Esophagus squamous epithelium (tissue), 5 donors: ENCODE results near the gene TPM1. TPM values are rescaled to one million over a fixed set of nuclear protein-coding genes. Genes with fewer than 3 reads are reported as not detected.

ENCODE experiments used
- DNase-seq: peaks from one replicate; lab custom pipeline; 2025; lab: John Stamatoyannopoulos, UW
- H3K27ac ChIP-seq, 4 donors: fragments of 200-600 bp; sonication (generic); one replicate each; pipeline ENCODE4 v1.5.1; 2016 to 2019; ENCODE audit warnings: mild to moderate bottlenecking in 1 of 4
- H3K27me3 ChIP-seq, 4 donors: fragments of 200-600 bp; sonication (generic); 1 replicate in 3 of 4; 2 replicates in 1 of 4; pipeline versions ENCODE4 v1.5.1 to v1.6.0; 2017 to 2021; ENCODE audit warnings: antibody characterized with exemption in 1 of 4
- H3K36me3 ChIP-seq, 3 donors: fragments of 200-600 bp; sonication (generic); one replicate each; pipeline ENCODE4 v1.5.1; 2016 to 2019
- H3K4me1 ChIP-seq, 3 donors: fragments of 200-600 bp; sonication (generic); one replicate each; pipeline ENCODE4 v1.5.1; 2017 to 2019
- H3K4me3 ChIP-seq, 4 donors: fragments of 200-600 bp; sonication (generic); 1 replicate in 3 of 4; 2 replicates in 1 of 4; pipeline ENCODE4 v1.5.1; 2016 to 2019; ENCODE audit warnings: mild to moderate bottlenecking in 2 of 4, moderate library complexity in 1 of 4
- H3K9me3 ChIP-seq, 3 donors: fragments of 200-600 bp; sonication (generic); one replicate each; pipeline ENCODE4 v1.5.1; 2016 to 2019
- POLR2A ChIP-seq, 4 donors: fragments of 450-650 bp; IDR thresholded peaks; one replicate each; pipeline ENCODE4 v1.6.1; 2017; ENCODE audit warnings: antibody characterized with exemption in 4 of 4, mild to moderate bottlenecking in 4 of 4, moderate library complexity in 3 of 4
- WGBS, 2 donors: methylation state at CpG; one replicate each; pipeline ENCODE4 v1.1.5; 2018; 5-methylcytosine and 5-hydroxymethylcytosine counted together
- intact Hi-C: fragments of 100-400 bp; cut with DNase I; formaldehyde crosslinking; loops from one replicate; pipeline ENCODE4 v1.15.0; 2022
- total RNA-seq, 4 donors: library from RNA; depleted of rRNA; stranded (reverse); fragments of >200 nt; gene quantifications; one replicate each; pipeline ENCODE4 v1.1.0, GENCODE V29; 2016
- TF ChIP-seq, protein P1 (sequence below), 6 experiments: fragments of 450-650 bp in 4 of 6; fragments of 200-600 bp in 2 of 6; sonication (generic) in 2 of 6; IDR thresholded peaks; one replicate each; pipeline ENCODE4 v1.5.1; 2016 to 2019; ENCODE audit warnings: antibody characterized with exemption in 6 of 6, mild to moderate bottlenecking in 4 of 6, moderate library complexity in 4 of 6
- donor health status: DM: yes; HTN: yes; CAD: no.

The TPM1 gene
- total RNA-seq, 4 donors from 2014 or later: 44.3 to 680 (median 138) TPM

DNA sequence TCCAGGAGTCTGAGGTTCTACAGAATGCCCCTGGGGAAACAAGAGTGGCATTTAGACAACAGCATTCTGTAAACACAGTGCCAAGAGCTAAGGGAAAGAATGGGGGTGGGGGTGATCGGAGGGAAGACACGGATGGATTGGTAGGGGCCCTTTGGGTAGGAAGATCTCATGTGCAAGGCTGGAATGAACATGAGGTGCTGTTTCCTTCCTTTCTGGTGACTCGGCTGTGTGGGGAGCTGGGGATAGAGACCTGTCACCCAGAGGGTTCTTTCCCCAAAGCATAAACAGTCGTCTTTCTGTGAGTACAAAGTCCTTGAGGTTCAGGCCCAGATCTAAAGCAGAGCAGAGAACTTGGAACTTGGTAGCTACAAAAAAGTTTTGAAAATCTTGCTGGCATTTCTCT, 11.7 kb downstream of the TPM1 start:
- Histone ChIP-seq H3K4me3 (no peak overlapping the region), H3K4me1 (peaks cover 0 to 77% (median 24%) of the 10 kb centered on the region in 3 donors), H3K27me3 (no peaks in the 10 kb centered on the region), H3K9me3 (no peaks in the 10 kb centered on the region), H3K27ac (peak overlapping the region in 3 of 4 donors; percentile 72 to 87 (median 85)), H3K36me3 (peaks cover 7 to 25% (median 9%) of the 10 kb centered on the region in 3 donors)
- no peak for DNase-seq
- WGBS, 2 donors: 61 to 89% methylated on average over 4 of the region's 4 CpGs
- TF ChIP-seq POLR2A (IDR thresholded peaks at IDR 0.05): no peak
- TF ChIP-seq, protein P1, sequence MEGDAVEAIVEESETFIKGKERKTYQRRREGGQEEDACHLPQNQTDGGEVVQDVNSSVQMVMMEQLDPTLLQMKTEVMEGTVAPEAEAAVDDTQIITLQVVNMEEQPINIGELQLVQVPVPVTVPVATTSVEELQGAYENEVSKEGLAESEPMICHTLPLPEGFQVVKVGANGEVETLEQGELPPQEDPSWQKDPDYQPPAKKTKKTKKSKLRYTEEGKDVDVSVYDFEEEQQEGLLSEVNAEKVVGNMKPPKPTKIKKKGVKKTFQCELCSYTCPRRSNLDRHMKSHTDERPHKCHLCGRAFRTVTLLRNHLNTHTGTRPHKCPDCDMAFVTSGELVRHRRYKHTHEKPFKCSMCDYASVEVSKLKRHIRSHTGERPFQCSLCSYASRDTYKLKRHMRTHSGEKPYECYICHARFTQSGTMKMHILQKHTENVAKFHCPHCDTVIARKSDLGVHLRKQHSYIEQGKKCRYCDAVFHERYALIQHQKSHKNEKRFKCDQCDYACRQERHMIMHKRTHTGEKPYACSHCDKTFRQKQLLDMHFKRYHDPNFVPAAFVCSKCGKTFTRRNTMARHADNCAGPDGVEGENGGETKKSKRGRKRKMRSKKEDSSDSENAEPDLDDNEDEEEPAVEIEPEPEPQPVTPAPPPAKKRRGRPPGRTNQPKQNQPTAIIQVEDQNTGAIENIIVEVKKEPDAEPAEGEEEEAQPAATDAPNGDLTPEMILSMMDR (IDR thresholded peaks at IDR 0.05): no peak
- intact Hi-C loops: no loop called here

DNA sequence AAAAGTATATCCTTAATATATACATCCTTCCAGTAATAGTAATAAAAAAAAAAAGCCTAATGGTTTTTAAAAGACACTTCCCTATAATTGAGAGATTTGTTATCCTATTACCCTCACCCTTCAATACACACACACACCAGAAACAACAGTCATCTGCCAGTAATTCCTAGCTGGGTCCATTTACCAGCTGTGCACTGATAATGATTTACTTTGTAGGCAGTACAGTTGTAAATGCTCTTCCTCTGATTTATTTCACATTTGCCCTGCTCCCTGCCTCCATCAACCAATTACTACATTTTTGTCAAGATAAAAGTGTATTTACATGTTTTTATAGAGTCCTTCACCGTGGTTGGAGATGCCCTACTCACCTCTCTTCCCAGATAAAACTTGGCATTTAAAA, 12.4 kb downstream of the TPM1 start:
- Histone ChIP-seq H3K4me1 (peaks cover 0 to 70% (median 20%) of the 10 kb centered on the region in 3 donors), H3K36me3 (peaks cover 7 to 32% (median 9%) of the 10 kb centered on the region in 3 donors), H3K27ac (peak overlapping the region in 2 of 4 donors; percentile 18 to 85), H3K9me3 (no peaks in the 10 kb centered on the region), H3K27me3 (no peaks in the 10 kb centered on the region), H3K4me3 (no peak overlapping the region)
- DNase-seq: no peak
- WGBS, 2 donors: 68 to 83% methylated on average over 1 of the region's 1 CpG
- intact Hi-C loops: no loop called here
- no peak for TF ChIP-seq POLR2A (IDR thresholded peaks at IDR 0.05)
- TF ChIP-seq, protein P1 (IDR thresholded peaks at IDR 0.05): no peak

DNA sequence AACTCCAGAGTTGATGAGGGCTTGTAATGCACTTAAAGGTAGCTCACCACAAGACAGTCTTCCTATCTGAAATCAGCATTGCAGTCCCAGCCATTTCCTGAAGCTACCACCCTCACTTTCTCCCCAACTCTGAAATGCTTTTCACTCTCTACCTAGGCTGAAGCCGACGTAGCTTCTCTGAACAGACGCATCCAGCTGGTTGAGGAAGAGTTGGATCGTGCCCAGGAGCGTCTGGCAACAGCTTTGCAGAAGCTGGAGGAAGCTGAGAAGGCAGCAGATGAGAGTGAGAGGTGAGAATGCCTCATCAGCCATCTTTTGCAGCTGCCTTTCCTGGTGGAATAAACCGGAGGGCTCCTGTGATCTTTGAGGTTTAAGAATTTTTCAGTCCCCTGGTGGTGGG, 14.3 kb downstream of the TPM1 start:
- DNase-seq: no peak
- no peak for TF ChIP-seq POLR2A (IDR thresholded peaks at IDR 0.05)
- TF ChIP-seq, protein P1 (IDR thresholded peaks at IDR 0.05): no peak
- Histone ChIP-seq H3K9me3 (no peaks in the 10 kb centered on the region), H3K4me1 (peaks cover 0 to 63% (median 14%) of the 10 kb centered on the region in 3 donors), H3K4me3 (no peak overlapping the region), H3K36me3 (peaks cover 16 to 51% (median 23%) of the 10 kb centered on the region in 3 donors), H3K27ac (peak overlapping the region in 2 of 4 donors; percentile 46 to 53), H3K27me3 (no peaks in the 10 kb centered on the region)
- WGBS, 2 donors: 59 to 61% methylated on average over 6 of the region's 6 CpGs
- intact Hi-C loops: no loop called here

DNA sequence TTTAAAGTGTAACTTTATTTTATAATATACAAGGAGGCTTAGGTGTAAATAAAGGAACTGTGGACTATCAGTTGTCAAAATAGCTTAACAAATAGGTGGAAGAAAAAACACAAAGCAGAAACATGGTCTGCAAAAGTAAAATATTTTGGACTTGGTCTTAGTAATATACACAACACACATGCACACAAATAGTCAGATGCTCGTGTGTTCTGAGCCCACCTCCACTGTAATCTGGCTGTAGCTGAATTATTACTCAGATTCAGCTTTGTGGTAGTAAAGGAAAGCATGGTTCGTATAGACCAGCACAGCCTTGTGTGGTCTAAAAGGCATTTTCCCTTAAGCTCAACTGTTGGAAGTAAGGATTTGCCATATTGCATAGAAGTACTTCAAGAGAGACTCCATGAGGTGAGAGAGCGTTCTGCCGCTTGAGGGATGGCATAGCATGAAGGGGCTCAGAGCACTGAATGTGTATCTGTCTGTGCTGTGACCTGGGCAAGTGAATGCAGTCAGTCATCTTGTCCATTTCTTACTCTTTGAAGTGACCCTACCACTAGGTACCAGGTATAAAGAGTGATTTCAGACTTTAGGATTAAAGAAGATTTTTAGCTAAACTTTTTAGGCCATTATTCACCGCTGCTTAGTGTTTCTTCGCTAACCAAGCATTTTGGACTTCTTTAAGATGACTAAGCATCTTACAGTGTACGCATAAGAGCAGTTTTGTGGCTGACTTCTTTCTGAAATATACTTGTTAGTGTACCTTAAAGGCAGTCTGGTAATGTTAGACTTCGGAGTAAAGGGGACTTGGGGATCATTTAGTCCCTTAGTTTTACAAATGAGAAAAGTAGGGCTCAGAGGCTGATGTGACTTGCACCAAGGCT, 15.2 kb downstream of the TPM1 start:
- WGBS, 2 donors: 84 to 90% methylated on average over 8 of the region's 8 CpGs
- Histone ChIP-seq H3K27ac (peak overlapping the region in 1 of 4 donors; percentile 47), H3K4me3 (no peak overlapping the region), H3K27me3 (no peaks in the 10 kb centered on the region), H3K4me1 (peaks cover 0 to 54% (median 8%) of the 10 kb centered on the region in 3 donors), H3K36me3 (peaks cover 16 to 59% (median 23%) of the 10 kb centered on the region in 3 donors), H3K9me3 (no peaks in the 10 kb centered on the region)
- intact Hi-C loops: no loop called here
- no peak for DNase-seq
- TF ChIP-seq POLR2A (IDR thresholded peaks at IDR 0.05): no peak
- TF ChIP-seq, protein P1 (IDR thresholded peaks at IDR 0.05): no peak

DNA sequence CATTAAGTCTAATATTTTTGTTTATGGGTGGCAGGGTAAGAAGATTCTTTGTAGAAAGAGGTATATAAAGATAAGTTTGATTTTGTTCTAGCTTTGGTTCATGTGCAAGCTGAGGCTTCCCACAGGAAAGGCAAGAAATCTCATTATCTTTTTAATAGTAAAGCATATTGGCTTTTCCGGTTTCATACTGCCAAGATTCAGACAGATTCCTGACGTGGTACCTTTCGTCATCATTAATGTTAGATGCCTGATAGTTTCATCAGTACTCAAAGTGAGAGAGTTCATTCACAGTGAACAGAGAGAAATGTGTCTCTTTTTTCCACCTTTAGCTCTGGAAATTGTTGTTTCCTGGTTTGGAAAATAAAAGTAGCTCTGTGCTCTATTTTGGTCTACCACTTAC, 16.5 kb downstream of the TPM1 start:
- DNase-seq: no peak
- peaks cover 0 to 44% (median 2%) of the 10 kb centered on the region in 3 donors for H3K4me1 ChIP-seq
- no peak overlapping the region for H3K4me3 ChIP-seq
- no peak overlapping the region for H3K27ac ChIP-seq
- 43 to 58% methylated on average over 3 of the region's 3 CpGs for WGBS, 2 donors
- no peaks in the 10 kb centered on the region for H3K9me3 ChIP-seq
- no peaks in the 10 kb centered on the region for H3K27me3 ChIP-seq
- intact Hi-C loops: no loop called here
- no peak for TF ChIP-seq POLR2A (IDR thresholded peaks at IDR 0.05)
- TF ChIP-seq, protein P1 (IDR thresholded peaks at IDR 0.05): no peak
- H3K36me3 ChIP-seq: peaks cover 16 to 73% (median 28%) of the 10 kb centered on the region in 3 donors
